Measurements from ENCODE around the gene GBP1. TPM values are rescaled to one million over a fixed set of nuclear protein-coding genes. Genes with fewer than 3 reads are reported as not detected.
"Not testable (repeated sequence)": the region's sequence is repeated elsewhere in the genome, so short reads cannot be mapped to it uniquely, and the experiment has no call there.

Gene GBP1, protein sequence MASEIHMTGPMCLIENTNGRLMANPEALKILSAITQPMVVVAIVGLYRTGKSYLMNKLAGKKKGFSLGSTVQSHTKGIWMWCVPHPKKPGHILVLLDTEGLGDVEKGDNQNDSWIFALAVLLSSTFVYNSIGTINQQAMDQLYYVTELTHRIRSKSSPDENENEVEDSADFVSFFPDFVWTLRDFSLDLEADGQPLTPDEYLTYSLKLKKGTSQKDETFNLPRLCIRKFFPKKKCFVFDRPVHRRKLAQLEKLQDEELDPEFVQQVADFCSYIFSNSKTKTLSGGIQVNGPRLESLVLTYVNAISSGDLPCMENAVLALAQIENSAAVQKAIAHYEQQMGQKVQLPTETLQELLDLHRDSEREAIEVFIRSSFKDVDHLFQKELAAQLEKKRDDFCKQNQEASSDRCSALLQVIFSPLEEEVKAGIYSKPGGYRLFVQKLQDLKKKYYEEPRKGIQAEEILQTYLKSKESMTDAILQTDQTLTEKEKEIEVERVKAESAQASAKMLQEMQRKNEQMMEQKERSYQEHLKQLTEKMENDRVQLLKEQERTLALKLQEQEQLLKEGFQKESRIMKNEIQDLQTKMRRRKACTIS
- total RNA-seq: 219 and 222 TPM in 2 replicates

- intact Hi-C loops (cut with micrococcal nuclease): loop anchor here (1.0 kb wide), 3 partner anchors 43 to 386 kb away; partner anchors contain the start of genes GBP3, KYAT3 and RBMXL1
These were observed at the start of gene GBP1 for GRCh38 chr1:89065079-89065868. TSS of gene GBP1 (minus strand) at chr1:89065208. CDS start at chr1:89063234, 1,974 bp downstream.

- intact Hi-C loops (cut with micrococcal nuclease): no loop called here
These were observed 49.7 kb upstream of the GBP1 start for GRCh38 chr1:89114662-89115061.

DNA sequence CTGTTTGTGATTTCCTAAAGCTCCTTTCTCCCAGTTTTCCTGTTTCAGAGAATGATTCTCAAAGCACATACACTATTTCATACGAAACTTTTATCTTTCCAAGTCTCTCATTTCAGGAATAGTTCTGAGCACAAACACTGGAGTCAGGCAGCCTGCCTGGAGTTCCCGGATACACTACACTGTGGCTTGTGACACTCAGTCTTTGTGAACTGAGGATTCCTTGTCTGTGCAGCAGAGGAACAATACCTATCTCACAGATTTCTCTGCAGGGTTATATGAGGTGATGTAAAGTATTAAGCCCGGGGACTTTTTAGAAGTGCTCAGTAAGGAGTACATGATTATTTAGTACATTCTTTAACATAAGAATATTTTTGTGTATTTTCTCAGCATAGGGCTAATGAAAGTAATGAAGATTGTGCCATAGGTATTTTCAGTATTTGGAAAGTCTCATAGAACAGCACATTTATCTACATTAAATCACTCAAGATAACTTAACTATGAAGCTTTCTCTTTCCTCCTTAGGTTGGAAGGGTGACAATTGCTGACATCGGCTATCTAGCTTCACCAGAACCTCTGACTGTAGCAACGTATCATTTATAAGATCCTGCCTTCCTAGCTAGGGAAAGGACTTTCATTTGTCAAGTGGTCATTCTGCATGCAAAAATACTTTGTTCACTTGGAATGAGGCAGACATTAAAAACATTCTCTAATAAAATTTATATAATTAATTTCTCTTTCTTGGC lies 48.0 kb upstream of the GBP1 start:
- intact Hi-C loops (cut with micrococcal nuclease): no loop called here

DNA sequence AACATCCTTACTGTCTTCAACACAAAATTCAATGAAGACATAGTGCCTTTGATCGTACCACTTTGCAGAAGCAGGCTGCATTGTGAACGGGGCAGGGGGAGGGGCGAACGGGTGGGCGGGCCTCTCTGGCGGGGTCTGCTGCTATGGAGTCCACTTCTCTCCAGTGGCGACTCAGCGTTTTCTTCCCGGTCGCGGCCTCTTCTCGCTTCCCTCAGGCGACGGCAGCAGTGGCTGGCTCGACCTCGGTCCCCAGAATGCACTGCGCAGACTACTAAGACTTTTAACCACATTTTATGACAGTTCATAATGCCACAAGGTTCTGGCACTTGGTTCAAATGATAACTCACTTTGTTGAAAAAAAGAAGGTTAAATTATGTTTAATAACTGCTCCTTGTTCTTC lies 39.7 kb upstream of the GBP1 start:
- intact Hi-C loops (cut with micrococcal nuclease): no loop called here

DNA sequence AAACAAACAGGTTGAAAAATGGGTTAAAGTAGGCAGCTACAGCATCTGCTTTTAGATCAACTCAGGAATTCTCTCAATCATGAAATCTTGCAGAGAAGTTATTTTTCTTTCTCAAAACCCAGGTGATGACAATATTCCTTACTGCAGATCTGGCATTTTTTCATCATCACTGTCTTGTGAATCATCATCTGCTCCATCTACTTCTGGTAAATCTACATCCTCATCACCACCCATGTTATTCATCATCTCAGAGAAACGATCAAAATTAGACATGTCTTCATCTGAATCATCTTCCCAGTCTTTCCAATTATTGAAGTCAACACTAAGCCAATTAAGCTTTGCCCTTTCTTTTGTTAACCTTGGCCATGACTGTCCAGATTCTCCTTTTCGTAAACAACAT lies 39.1 kb upstream of the GBP1 start:
- intact Hi-C loops (cut with micrococcal nuclease): no loop called here

GRCh38 chr1:89102021-89102420 lies 37.0 kb upstream of the GBP1 start:
- intact Hi-C loops (cut with micrococcal nuclease): no loop called here

DNA sequence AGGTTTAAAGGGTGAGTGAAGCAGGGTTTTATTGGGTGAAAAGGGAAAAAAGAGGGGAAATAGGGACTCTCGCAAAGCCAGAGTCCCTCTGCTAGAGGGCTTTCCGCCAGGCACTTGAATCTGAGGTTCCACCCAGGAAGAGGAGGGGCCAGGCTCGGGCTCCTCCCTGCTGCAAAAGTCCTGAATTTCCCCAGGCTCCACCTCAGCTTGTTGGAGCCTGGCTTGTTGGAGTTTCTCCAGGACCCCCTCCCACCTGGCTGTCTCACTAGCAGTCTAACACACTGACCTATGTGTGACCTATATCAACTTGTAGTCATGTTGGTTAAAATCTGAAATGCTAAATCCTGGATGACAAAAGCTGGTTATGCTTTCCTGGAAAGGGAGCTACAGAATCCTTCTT lies 35.4 kb upstream of the GBP1 start:
- intact Hi-C loops (cut with micrococcal nuclease): no loop called here

- intact Hi-C loops (cut with micrococcal nuclease): no loop called here
These were observed 33.8 kb upstream of the GBP1 start for GRCh38 chr1:89098857-89099256.

DNA sequence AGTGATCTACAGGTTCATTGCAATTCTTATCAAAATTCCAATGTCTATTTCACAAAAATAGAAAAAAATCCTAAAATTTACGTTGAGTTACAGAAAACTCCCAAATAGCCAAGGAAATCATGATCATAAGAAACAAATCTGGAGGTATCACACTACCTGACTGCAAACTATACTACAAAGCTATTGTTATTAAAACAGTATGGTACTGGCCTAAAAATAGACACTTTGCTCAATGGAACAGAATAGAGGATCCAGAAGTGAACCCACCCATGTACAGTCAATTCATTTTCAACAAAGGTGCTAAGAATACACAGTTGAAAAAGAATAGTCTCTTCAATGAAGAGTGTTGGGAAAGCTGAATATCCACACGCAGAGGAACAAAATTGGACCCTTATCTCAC lies 30.7 kb upstream of the GBP1 start:
- intact Hi-C loops (cut with micrococcal nuclease): no loop called here

DNA sequence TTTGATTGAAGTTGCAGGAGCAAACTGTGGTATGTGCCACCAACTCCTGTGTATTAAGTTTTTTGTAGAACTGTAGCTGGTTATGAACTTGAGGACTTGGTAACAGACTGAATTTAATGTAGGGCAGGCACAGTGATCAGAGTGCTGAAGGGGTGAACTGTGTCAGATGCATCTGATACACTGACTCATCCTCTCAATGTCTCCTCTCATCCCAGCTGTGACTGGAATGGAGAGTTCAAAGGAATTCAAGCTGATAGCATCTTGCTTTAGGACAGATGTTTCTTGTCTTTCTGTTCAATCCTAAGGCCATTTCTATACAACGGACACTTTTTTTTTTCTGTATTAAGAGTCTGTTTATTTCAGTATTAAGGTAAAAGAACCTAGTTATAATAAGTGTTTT lies 25.0 kb upstream of the GBP1 start:
- intact Hi-C loops (cut with micrococcal nuclease): loop anchor here (5.0 kb wide), 1 partner anchor 182 kb away; the partner anchor contains the start of gene GBP5

- intact Hi-C loops (cut with micrococcal nuclease): loop anchor here (5.0 kb wide), 1 partner anchor 184 kb away; the partner anchor contains the start of gene GBP5
These were observed 23.6 kb upstream of the GBP1 start for GRCh38 chr1:89088572-89088971.

DNA sequence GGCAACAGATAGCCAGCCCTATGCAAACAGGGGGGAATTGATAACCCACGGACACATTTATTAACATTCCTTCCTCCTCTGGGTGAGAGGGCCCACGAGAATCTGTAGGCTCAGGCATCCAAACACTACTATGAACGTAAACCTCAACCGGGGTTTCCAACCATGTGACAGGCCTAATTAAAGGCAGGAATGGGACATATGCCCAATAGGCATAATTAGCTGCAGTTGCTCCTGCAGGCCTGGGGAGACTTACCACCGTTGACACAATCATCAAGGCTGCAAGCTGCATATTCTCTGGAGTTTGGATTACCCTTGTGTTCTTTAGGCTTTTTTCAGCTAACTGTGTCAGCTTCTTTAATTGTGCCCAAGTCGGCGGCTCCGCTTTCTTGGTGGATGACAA lies 22.2 kb upstream of the GBP1 start:
- intact Hi-C loops (cut with micrococcal nuclease): loop anchor here (5.0 kb wide), 1 partner anchor 185 kb away; the partner anchor contains the start of gene GBP5

DNA sequence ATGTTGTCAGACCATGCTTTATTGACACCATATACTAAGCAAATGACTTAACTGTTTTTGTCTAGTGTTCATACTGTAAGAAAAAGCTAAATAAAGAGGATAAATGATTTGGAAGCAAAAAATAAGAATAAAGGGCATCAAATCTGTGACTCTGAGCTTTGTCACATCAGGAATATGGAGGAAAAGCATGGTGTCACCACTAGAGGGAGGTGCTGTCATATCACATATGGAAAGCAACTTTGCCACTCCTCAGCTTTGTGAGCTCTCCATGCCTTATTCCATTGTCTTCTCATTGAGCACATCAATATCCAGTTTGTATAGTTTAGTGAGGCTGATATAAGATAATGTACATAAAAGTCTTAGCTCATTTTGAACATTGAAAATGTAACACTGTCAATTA lies 20.8 kb upstream of the GBP1 start:
- intact Hi-C loops (cut with micrococcal nuclease): loop anchor here (1.0 to 5.0 kb wide), 4 partner anchors 87 to 370 kb away; partner anchors contain the start of gene GBP5

DNA sequence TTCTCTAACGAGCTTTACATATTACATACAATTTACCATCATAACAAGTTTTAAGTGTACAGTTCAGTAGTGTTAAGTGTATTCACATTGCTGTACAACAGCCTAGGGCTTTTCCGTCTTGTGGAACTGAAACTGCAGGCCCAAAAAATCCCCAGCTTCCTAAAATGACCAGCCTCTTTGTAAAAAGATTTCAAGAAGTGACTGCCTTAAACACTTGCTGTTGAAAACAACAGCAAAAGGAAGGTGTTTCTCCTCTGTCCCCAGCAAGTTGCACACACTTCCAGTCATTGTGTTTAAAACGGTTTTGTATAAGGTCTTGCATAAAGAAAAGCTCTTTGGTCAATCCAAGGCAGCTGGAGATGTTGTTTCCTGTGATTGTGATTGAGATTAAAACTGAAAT lies 16.0 kb upstream of the GBP1 start:
- intact Hi-C loops (cut with micrococcal nuclease): no loop called here

DNA sequence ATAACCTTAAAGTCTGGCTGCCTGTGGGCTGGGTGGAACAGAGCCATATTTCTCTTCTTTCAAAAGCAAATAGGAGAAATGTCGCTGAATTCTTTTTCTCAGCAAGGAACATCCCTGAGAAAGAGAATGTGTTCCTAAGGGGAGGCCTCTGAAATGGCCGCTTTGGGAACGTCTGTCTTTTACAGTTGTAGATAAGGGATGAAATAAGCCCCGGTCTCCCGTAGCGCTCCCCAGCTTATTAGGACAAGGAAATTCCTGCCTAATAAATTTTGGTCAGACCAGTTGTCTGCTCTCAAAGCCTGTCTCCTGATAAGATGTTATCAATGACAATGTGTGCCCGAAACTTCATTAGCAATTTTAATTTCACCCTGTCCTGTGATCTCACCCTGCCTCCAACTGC lies 15.1 kb upstream of the GBP1 start:
- intact Hi-C loops (cut with micrococcal nuclease): not testable (repeated sequence)

GRCh38 chr1:89072466-89073065 lies 7.6 kb upstream of the GBP1 start:
- intact Hi-C loops (cut with micrococcal nuclease): not testable (repeated sequence)

GRCh38 chr1:89070509-89070908 lies 5.5 kb upstream of the GBP1 start:
- intact Hi-C loops (cut with micrococcal nuclease): no loop called here

DNA sequence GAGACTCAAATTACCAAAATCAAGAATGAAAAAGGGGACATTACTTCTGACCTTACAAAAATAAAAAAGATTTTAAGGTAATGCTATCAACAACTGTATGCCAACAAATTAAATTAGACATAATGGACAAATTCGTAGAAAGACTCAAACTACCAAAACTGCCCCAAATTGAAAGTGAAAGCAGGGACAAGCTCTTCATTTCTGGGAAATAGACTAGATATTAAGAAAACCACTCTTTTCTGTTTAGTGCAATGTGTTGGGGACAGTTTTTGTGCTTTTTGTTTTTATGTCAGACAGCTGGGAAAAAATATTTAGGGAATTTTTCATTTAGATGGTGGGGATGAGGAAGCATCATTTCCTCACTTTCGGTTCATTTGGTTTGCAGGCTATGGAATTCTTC lies 4.9 kb upstream of the GBP1 start:
- intact Hi-C loops (cut with micrococcal nuclease): no loop called here

- intact Hi-C loops (cut with micrococcal nuclease): no loop called here
These were observed 3.3 kb upstream of the GBP1 start for GRCh38 chr1:89068291-89068690.

- intact Hi-C loops (cut with micrococcal nuclease): loop anchor here (1.0 kb wide), 3 partner anchors 42 to 387 kb away; partner anchors contain the start of genes GBP3, KYAT3 and RBMXL1
These were observed 376 bp downstream of the GBP1 start for GRCh38 chr1:89064632-89065031.

GRCh38 chr1:89063094-89063493 lies 1.9 kb downstream of the GBP1 start:
- intact Hi-C loops (cut with micrococcal nuclease): no loop called here
